Nephron progenitor cell (in vitro differentiated cells): Measurements from ENCODE around the gene PRKG2.

Experiments
- DNase-seq: peaks from one replicate; pipeline ENCODE4 v3.0.0; 2021
- H3K27ac Mint-ChIP-seq: 2 replicates; pipeline ENCODE4 v1.8.0; 2021; ENCODE audit warnings: mild to moderate bottlenecking, moderate library complexity, mixed read lengths
- H3K27me3 Mint-ChIP-seq: 2 replicates; pipeline ENCODE4 v1.8.0; 2021; ENCODE audit warnings: mild to moderate bottlenecking, low read depth, mixed read lengths; ENCODE audit not compliant: poor library complexity
- H3K36me3 Mint-ChIP-seq: 2 replicates; pipeline ENCODE4 v1.8.0; 2021; ENCODE audit warnings: low read depth, mixed read lengths
- H3K4me1 Mint-ChIP-seq: 2 replicates; pipeline ENCODE4 v1.8.0; 2021; ENCODE audit warnings: mixed read lengths
- H3K4me3 Mint-ChIP-seq: 2 replicates; pipeline ENCODE4 v1.8.0; 2021; ENCODE audit warnings: mild to moderate bottlenecking, moderate library complexity, mixed read lengths
- H3K9me3 Mint-ChIP-seq: 2 replicates; pipeline ENCODE4 v1.8.0; 2021; ENCODE audit warnings: mild to moderate bottlenecking, moderate library complexity, mixed read lengths
- TF ChIP-seq, protein P1 (sequence below): fragments of 200-600 bp; sonication (generic); IDR thresholded peaks from 2 replicates; pipeline ENCODE4 v1.5.0; 2021; ENCODE audit warnings: antibody characterized with exemption

PRKG2 gene

DNA sequence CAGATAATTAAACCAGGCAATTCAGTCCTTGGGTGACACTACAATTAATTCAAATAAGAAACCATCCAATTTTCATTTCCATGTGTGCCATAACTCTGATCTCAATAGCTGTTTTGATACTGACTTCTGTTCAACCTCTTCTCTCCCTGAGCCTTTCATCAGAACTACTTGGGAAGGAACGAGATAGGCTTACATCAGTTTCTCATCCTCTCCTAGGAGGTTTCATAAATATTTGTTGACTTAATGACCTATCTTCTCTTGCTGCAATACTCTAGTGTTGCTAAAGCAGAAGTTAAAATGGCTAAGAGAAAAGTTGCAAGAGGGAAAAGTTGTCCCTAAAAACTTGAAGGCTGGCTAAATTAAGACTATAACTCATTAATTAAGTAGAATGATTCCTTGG lies 41.8 kb downstream of the PRKG2 start:
- TF ChIP-seq, protein P1, sequence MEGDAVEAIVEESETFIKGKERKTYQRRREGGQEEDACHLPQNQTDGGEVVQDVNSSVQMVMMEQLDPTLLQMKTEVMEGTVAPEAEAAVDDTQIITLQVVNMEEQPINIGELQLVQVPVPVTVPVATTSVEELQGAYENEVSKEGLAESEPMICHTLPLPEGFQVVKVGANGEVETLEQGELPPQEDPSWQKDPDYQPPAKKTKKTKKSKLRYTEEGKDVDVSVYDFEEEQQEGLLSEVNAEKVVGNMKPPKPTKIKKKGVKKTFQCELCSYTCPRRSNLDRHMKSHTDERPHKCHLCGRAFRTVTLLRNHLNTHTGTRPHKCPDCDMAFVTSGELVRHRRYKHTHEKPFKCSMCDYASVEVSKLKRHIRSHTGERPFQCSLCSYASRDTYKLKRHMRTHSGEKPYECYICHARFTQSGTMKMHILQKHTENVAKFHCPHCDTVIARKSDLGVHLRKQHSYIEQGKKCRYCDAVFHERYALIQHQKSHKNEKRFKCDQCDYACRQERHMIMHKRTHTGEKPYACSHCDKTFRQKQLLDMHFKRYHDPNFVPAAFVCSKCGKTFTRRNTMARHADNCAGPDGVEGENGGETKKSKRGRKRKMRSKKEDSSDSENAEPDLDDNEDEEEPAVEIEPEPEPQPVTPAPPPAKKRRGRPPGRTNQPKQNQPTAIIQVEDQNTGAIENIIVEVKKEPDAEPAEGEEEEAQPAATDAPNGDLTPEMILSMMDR = no peak
- no peak for DNase-seq
- Mint-ChIP-seq H3K9me3 (peaks cover 3% of the 10 kb centered on the region), H3K4me1 (no peaks in the 10 kb centered on the region), H3K4me3 (no peak overlapping the region), H3K27me3 (peaks cover 2% of the 10 kb centered on the region), H3K27ac (no peak overlapping the region), H3K36me3 (no peaks in the 10 kb centered on the region)

DNA sequence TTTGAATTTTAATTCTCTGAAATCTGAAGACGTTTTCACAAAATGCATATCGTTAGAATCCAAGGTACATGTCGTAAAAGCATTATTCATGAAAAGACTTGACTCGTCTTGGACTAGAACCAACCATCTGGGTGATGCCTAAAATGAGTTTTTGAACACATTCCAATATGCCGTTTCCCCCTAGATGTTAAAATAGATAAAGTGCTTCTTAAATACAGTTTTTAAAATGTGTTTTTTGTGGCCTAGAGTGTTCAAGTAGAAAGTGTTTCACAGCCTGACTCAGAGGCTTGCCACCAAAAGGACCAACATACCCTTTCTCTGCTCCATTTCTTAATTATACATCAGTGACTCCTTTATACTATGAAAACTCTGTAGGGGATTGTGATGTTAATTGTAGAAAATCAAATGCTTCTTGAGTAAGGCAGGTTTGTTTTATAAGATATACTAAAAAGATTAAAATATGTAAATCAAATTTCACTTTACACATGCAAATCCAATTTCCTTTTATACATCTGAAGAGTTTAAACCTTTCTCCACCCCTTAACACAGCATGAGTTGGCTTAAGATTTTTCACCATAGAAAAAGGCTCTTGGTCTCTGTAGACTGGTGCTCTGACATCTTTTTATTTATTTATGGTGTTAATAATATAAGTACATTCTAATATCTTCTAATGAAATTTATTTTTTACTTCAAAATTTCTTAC lies 48.4 kb downstream of the PRKG2 start:
- TF ChIP-seq, protein P1 = no peak
- H3K27me3 Mint-ChIP-seq = peaks cover 2% of the 10 kb centered on the region
- no peak for DNase-seq
- H3K9me3 Mint-ChIP-seq = no peaks in the 10 kb centered on the region
- no peaks in the 10 kb centered on the region for H3K36me3 Mint-ChIP-seq
- H3K4me3 Mint-ChIP-seq = no peak overlapping the region
- H3K4me1 Mint-ChIP-seq = peaks cover 18% of the 10 kb centered on the region
- H3K27ac Mint-ChIP-seq = peak overlapping the region; percentile 39

DNA sequence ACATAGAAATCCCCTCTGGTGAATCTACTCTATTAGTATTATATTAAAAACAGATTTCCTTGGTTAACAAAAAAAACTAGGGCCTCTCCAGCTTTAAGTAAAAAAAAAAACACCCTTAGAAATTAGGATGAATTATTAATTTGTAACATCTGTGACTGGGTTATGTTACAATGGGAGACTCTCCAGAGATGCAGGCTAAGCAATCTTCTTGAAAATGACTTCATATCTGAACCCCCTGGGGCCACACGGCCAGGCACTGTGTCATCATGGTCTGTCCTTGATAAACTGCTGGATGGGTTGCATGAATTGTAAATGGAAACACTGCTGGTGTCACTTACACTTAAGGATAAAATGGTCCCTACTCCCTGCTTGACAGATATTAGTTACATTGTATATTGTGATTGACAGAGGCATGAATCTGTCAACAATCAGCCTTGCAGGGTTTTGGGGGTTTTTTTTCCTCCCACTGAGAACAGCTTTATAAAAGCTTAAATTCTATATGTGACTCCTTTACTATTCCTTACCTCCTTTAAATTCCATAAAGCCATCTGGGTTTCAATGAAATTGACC lies 49.1 kb downstream of the PRKG2 start:
- H3K27me3 Mint-ChIP-seq = no peaks in the 10 kb centered on the region
- no peak for DNase-seq
- H3K27ac Mint-ChIP-seq = no peak overlapping the region
- TF ChIP-seq, protein P1 = no peak
- peaks cover 18% of the 10 kb centered on the region for H3K4me1 Mint-ChIP-seq
- no peaks in the 10 kb centered on the region for H3K9me3 Mint-ChIP-seq
- H3K4me3 Mint-ChIP-seq = no peak overlapping the region
- no peaks in the 10 kb centered on the region for H3K36me3 Mint-ChIP-seq

DNA sequence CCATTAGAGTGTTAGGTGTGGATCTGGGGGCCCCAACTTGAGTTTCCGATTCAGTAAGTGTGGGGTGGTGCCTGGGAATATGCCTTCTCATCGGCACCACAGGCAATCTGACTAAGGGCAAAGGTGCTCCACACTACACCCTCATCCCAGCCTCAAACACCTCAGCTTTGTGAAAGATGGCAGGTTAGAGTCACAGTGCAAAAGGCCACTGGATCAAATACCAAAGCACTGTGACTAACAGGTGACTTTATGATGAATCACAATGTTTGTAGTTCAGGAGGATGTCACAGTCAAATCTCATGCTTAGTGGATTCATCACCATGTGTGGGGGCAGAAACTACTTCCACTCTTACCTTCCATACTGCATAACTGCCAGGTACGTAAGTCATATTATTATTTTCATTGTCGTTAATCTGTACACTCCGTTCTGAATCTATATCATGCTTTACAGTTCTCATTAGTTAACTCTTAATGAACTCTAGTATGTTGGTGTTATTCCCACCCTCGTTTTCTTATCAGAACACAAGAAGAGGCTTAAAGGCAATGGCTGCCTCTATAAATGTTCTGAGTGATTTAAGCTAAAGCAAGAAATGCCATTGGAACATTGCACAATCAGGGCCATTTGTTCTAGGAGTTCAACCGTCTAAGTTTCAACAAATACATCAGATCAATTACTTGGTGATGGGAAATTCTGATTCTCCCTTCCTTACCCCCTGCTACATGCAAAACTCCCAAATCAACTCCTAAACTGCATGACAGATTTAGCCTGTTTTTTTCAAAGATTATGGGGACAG lies 50.2 kb downstream of the PRKG2 start:
- no peaks in the 10 kb centered on the region for H3K36me3 Mint-ChIP-seq
- no peaks in the 10 kb centered on the region for H3K27me3 Mint-ChIP-seq
- no peaks in the 10 kb centered on the region for H3K9me3 Mint-ChIP-seq
- no peak overlapping the region for H3K27ac Mint-ChIP-seq
- DNase-seq = no peak
- H3K4me3 Mint-ChIP-seq = no peak overlapping the region
- TF ChIP-seq, protein P1 = no peak
- peaks cover 18% of the 10 kb centered on the region for H3K4me1 Mint-ChIP-seq

DNA sequence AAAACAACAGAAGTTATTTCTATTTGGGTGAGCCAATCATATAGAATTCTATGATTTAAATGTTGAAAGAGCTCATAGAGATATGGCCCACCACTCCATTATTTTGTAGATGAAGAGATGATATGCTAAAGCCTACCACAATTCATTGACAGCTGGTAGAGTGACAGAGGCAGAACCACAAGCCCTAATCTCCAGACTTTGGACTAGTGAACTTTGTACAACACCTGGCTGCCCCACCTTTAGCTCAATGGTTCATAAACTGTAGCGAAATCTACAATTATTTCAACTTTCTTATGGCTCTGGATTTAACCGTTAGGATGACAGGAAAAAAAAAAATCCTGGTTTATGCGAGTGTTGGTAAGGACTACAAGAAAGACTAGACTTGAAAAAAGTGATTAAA lies 50.9 kb downstream of the PRKG2 start:
- Mint-ChIP-seq H3K4me1 (peaks cover 18% of the 10 kb centered on the region), H3K9me3 (no peaks in the 10 kb centered on the region)
- TF ChIP-seq, protein P1 = no peak

More for the DNA sequence above, 50.9 kb downstream of the PRKG2 start:
- Mint-ChIP-seq H3K27ac (no peak overlapping the region), H3K36me3 (no peaks in the 10 kb centered on the region), H3K4me3 (no peak overlapping the region), H3K27me3 (no peaks in the 10 kb centered on the region)
- no peak for DNase-seq
